HG03103 (cell line): ENCODE measurements around the gene FBLN5.
A peak's percentile ranks its signal among the peaks of the same experiment; 100 is the strongest.

ENCODE experiments used
- ATAC-seq: cut with Tn5 transposase; IDR thresholded peaks from one replicate; pipeline ENCODE4 v1.9.1; 2021; ENCODE audit warnings: low read depth; ENCODE audit not compliant: unreplicated experiment

FBLN5 gene

GRCh38 chr14:91835920-91836843, 111.3 kb downstream of the FBLN5 start:
- ATAC-seq = peak; percentile 80

- no peak for ATAC-seq
These were observed 112.1 kb downstream of the FBLN5 start for GRCh38 chr14:91835197-91835919.

GRCh38 chr14:91834571-91834970, 112.9 kb downstream of the FBLN5 start:
- no peak for ATAC-seq

- no peak for ATAC-seq
These were observed 116.2 kb downstream of the FBLN5 start for GRCh38 chr14:91831337-91831736.

- no peak for ATAC-seq
These were observed 116.7 kb downstream of the FBLN5 start for GRCh38 chr14:91830777-91831176.

GRCh38 chr14:91829511-91829910, 118.0 kb downstream of the FBLN5 start:
- no peak for ATAC-seq

- no peak for ATAC-seq
These were observed 119.7 kb downstream of the FBLN5 start for GRCh38 chr14:91827746-91828145.
